ENCODE results near the gene SPOCK1.

DNA sequence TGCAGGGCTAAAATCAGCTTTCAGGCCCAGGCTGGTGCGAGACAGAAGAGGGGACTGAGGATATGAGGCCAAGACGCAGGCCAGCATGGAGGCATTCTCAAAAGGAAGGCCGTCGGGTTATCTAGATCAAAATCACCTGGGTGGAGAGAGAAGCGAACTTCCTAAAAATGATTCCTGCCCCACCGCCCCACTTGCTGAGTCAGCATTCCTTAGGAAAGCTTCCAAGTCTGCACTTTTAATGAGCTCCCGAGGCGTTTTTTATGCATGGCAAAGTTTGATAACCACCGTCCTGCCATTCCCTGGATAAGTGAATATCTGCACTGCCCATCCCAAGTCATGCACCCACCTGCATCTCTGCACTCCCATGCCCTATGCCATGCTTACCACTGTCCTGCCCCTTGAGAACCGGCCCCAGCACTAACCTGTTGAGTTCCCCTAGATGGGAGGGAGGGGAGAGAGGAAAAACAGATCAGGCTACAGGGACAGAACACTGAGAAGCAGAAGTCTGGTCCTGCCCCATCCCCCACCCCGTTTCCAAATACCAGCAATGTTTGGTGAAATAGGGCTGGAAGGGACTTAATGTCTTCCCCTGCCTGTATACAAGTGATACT lies 1.6 kb upstream of the SPOCK1 start:
- TF ChIP-seq GATA2 (IDR thresholded peaks at IDR 0.05; ENCODE audit: low read depth, low read length): no peak
- no peak for TF ChIP-seq GATA3 (IDR thresholded peaks at IDR 0.05; ENCODE audit: low read depth, low read length)

Measured in SH-SY5Y (cell line).